ENCODE measurements around the gene ACSL4.
"Not testable (repeated sequence)": the region's sequence is repeated elsewhere in the genome, so short reads cannot be mapped to it uniquely, and the experiment has no call there.

Gene ACSL4

DNA sequence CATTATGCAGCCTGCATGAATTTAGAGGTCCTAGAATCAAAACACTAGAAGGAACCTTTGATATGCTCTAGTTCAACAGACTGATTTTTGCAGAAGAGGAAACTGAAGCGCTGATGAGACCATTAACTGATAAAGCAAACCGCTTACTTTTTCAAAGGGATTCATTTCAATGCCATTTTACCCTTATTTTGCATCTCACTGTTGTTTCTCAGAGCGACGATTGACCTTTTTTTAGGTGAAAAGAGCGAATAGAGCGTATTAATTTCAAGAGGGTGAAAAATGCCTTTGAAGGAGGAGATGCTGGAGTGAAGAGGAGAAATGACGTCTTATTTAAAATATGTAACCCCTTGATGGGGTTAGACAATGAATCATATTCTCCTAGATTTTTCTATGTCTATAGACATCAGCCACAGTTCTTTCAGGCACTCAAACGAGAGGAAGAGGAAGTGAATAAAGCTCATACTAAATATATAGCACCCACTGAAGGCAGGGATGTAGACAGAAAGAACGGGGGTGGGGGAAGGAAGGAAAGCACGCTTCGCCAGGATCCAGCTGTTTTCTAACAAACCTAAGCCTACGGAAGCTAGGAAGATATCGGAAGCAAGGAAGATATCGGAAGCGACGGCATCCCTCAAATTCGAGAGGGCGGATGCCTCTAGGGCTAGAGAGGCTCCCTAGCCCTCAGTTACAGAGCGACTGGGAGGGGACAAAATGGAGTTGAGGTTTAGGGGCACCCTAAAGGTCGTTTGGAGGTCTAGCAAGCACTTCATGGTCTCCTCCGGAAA lies 848 bp downstream of the ACSL4 start:
- no peaks in the 10 kb centered on the region for H3K36me3 ChIP-seq
- H3K4me1 ChIP-seq = peaks cover 0 to 1% (median 0%) of the 10 kb centered on the region in 4 donors
- H3K27me3 ChIP-seq = no peaks in the 10 kb centered on the region
- H3K4me3 ChIP-seq = peak overlapping the region; percentile 65 to 84
- peak overlapping the region; percentile 83 to 89 for H3K27ac ChIP-seq
- no peak for DNase-seq
- intact Hi-C loops (cut with DNase I; ENCODE audit: low total_unique reads) = no loop called here
- TF ChIP-seq, protein P1, sequence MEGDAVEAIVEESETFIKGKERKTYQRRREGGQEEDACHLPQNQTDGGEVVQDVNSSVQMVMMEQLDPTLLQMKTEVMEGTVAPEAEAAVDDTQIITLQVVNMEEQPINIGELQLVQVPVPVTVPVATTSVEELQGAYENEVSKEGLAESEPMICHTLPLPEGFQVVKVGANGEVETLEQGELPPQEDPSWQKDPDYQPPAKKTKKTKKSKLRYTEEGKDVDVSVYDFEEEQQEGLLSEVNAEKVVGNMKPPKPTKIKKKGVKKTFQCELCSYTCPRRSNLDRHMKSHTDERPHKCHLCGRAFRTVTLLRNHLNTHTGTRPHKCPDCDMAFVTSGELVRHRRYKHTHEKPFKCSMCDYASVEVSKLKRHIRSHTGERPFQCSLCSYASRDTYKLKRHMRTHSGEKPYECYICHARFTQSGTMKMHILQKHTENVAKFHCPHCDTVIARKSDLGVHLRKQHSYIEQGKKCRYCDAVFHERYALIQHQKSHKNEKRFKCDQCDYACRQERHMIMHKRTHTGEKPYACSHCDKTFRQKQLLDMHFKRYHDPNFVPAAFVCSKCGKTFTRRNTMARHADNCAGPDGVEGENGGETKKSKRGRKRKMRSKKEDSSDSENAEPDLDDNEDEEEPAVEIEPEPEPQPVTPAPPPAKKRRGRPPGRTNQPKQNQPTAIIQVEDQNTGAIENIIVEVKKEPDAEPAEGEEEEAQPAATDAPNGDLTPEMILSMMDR (IDR thresholded peaks at IDR 0.05) = no peak
- no peaks in the 10 kb centered on the region for H3K9me3 ChIP-seq

DNA sequence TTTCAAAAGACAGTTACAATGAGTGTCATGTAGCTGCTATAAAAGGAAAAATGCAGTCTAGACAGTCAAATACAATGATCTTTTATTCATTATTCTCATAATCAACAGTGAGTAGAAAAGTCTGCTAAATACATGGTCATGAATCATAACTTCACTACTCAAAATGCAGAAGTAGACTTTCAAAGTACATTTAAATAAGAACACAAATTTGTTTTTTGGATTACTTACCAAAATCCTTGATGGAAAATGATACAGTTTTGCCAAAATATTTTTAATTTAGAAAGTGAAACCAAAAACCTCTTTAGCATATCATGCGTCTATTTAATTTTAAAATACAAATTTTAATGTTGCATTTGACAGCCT lies 4.9 kb downstream of the ACSL4 start:
- peaks cover 0 to 11% (median 0%) of the 10 kb centered on the region in 4 donors for H3K4me1 ChIP-seq
- no peaks in the 10 kb centered on the region for H3K9me3 ChIP-seq
- intact Hi-C loops (cut with DNase I; ENCODE audit: low total_unique reads) = no loop called here
- H3K27me3 ChIP-seq = no peaks in the 10 kb centered on the region
- no peak for DNase-seq
- TF ChIP-seq, protein P1 (IDR thresholded peaks at IDR 0.05) = no peak
- H3K36me3 ChIP-seq = no peaks in the 10 kb centered on the region
- peak overlapping the region; percentile 6 to 11 for H3K4me3 ChIP-seq
- H3K27ac ChIP-seq = peak overlapping the region; percentile 41 to 61

DNA sequence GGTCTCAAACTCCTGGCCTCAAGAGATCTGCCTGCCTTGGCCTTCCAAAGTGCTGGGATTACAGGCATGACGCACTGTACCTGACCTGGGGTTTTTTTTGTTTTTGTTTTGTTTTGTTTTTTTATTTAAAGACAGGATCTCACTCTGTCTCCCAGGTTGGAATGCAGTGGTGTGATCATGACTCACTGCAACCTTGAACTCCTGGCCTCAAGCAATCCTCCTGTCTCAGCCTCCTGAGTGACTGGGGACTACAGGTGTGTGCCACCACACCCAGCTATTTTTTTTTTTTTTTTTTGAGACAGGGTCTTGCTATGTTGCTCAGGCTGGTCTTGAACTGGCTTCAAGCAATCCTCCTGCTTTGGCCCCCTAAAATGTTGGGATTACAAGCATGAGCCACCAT lies 8.1 kb downstream of the ACSL4 start:
- H3K9me3 ChIP-seq; H3K27ac ChIP-seq; H3K27me3 ChIP-seq; intact Hi-C loops (cut with DNase I; ENCODE audit: low total_unique reads); H3K36me3 ChIP-seq; DNase-seq; H3K4me3 ChIP-seq: not testable (repeated sequence)
- H3K4me1 ChIP-seq = peaks cover 0 to 22% (median 0%) of the 10 kb centered on the region in 4 donors

DNA sequence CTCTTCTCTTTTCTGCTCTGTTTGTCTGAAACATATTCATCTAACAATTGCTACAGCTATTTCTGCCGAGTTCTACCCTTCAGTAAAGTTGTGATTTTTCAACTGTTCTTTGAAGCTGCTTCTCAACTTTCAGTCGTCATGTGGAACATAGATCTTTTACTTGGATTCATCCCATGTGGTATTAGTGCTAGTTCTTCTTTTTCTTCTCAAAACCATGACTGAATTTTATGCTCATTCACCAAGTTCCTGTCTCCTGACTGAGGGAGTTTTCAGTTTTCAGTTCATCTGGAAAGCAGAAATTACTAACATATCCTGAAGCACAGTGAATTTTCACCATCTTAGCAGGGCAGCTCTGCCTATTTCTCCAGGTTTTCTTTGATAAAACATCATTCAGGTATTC lies 12.1 kb downstream of the ACSL4 start:
- TF ChIP-seq, protein P1 (IDR thresholded peaks at IDR 0.05) = no peak
- no peaks in the 10 kb centered on the region for H3K36me3 ChIP-seq
- DNase-seq = no peak
- intact Hi-C loops (cut with DNase I; ENCODE audit: low total_unique reads) = no loop called here
- no peaks in the 10 kb centered on the region for H3K9me3 ChIP-seq
- peaks cover 0 to 22% (median 0%) of the 10 kb centered on the region in 4 donors for H3K4me1 ChIP-seq
- no peak overlapping the region for H3K4me3 ChIP-seq
- H3K27ac ChIP-seq = no peak overlapping the region
- H3K27me3 ChIP-seq = no peaks in the 10 kb centered on the region

DNA sequence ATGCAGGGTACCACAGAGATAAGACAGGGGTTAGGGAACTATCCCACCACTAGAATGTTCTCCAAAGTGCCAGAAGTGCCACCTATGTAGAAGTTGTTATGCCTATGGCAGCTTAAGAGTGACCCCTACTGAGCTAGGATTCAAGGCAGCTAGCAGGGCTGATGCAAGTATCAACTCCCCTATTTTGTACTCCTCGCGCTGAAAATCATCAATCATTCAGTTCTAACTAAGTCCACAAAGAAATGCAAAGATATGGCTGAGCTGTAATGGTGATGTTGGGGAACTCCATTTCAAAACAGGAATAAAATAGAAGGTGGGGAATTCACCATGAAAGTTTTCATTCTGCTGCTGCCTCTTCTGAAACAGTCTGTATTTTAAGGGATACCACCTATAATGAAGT lies 13.8 kb downstream of the ACSL4 start:
- no peak overlapping the region for H3K4me3 ChIP-seq
- no peaks in the 10 kb centered on the region for H3K36me3 ChIP-seq
- peaks cover 0 to 29% (median 0%) of the 10 kb centered on the region in 4 donors for H3K4me1 ChIP-seq
- no peaks in the 10 kb centered on the region for H3K9me3 ChIP-seq
- no peak overlapping the region for H3K27ac ChIP-seq
- TF ChIP-seq, protein P1 (IDR thresholded peaks at IDR 0.05) = no peak
- no peaks in the 10 kb centered on the region for H3K27me3 ChIP-seq
- intact Hi-C loops (cut with DNase I; ENCODE audit: low total_unique reads) = loop anchor here (10.0 kb wide), 1 partner anchor 136 kb away; no protein-coding TSS in a partner anchor
- no peak for DNase-seq

DNA sequence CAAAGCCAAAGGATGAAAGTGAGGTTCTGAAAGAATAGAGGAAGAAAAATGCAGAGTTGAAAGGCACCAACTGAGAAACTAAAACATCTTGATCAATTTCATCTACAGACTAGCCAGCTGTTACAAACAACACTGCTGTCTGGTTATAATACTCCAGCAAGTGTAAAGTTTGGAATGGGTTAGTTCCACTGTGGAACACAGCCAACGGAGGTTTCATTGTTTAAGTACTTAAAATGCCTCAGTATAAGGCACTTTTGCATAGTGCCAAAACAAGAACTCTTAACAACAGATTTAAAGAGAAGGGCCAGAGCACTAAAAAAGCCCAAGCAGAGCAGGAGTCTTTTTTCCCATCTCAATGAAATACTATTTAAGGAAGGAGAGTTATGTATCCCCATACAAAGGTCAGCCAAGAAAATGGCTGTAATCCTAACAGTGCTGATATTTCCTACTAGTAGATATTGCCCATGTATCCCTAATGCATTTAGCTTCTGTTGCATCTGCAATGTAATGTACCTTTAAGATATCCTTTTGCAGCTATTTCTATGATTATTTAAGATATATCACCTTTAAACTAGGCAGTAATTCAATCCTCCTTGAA lies 16.5 kb downstream of the ACSL4 start:
- Histone ChIP-seq H3K9me3 (no peaks in the 10 kb centered on the region), H3K27me3 (no peaks in the 10 kb centered on the region), H3K27ac (no peak overlapping the region), H3K4me1 (peaks cover 0 to 27% (median 0%) of the 10 kb centered on the region in 4 donors), H3K36me3 (no peaks in the 10 kb centered on the region), H3K4me3 (no peak overlapping the region)
- TF ChIP-seq, protein P1 (IDR thresholded peaks at IDR 0.05) = no peak
- intact Hi-C loops (cut with DNase I; ENCODE audit: low total_unique reads) = loop anchor here (10.0 kb wide), 1 partner anchor 138 kb away; no protein-coding TSS in a partner anchor
- DNase-seq = no peak

Data from tibial artery (tissue), 4 donors.